Measurements from ENCODE around the gene SNCB. TPM values are rescaled to one million over a fixed set of nuclear protein-coding genes. Genes with fewer than 3 reads are reported as not detected.
A peak's percentile ranks its signal among the peaks of the same experiment; 100 is the strongest.

The SNCB gene
- total and polyA plus RNA-seq, 3 donors from 2014 or later, result 0.31 to 0.74 (median 0.62) TPM

DNA sequence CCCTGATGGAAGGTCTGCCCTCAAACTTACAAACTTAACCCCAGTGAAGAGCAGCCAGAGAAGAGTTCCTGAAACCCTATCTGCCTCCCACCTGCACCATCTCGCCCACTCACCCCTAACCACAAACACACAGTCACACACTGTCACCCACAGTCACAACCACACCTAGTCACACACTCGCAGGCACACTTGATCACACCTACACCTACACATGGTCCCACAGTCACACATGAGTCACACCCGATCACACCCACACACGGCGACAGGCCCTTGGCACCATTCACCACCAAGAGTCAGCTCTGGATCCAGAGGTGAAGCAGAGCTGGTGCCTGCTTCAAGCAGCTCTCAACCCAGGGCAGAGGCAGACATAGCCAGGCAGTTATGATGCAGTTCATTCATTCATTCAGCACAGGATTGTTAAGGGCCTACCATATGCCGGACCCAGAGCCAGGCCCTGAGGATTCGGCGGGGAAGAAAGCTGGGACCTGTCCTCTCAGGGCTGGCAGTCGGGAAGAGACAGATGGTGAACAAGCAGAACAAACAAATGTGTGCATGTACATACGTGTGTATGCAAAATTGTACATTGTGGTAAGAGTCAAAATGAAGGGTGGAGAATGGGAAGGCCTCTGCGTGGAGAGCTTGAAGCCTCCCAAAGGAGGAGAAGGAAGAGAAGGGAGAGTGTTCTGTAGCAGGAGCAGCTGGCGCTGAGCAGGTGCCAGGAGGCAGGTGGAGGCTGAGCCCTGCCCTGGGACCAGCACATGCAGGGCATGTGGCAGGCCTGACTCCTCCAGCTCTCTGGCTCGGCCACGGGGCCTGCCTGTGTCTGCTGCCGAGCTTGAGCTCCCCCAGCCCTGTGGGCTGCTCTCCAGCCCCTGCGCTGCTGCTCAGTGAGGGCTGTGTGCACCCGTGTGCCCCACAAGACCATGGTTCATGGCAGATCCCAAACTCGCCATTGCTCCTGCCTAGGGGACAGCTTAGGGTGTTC lies 23.4 kb upstream of the SNCB start:
- H3K36me3 ChIP-seq (ENCODE audit: low read depth, missing control alignments), result no peaks in the 10 kb centered on the region
- no peaks in the 10 kb centered on the region for H3K9me3 ChIP-seq
- H3K27ac ChIP-seq, result no peak overlapping the region
- no peaks in the 10 kb centered on the region for H3K27me3 ChIP-seq
- DNase-seq, result no peak
- no peak overlapping the region for H3K4me3 ChIP-seq
- peaks cover 29% of the 10 kb centered on the region for H3K4me1 ChIP-seq
- TF ChIP-seq, protein P1, sequence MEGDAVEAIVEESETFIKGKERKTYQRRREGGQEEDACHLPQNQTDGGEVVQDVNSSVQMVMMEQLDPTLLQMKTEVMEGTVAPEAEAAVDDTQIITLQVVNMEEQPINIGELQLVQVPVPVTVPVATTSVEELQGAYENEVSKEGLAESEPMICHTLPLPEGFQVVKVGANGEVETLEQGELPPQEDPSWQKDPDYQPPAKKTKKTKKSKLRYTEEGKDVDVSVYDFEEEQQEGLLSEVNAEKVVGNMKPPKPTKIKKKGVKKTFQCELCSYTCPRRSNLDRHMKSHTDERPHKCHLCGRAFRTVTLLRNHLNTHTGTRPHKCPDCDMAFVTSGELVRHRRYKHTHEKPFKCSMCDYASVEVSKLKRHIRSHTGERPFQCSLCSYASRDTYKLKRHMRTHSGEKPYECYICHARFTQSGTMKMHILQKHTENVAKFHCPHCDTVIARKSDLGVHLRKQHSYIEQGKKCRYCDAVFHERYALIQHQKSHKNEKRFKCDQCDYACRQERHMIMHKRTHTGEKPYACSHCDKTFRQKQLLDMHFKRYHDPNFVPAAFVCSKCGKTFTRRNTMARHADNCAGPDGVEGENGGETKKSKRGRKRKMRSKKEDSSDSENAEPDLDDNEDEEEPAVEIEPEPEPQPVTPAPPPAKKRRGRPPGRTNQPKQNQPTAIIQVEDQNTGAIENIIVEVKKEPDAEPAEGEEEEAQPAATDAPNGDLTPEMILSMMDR (IDR thresholded peaks at IDR 0.05), result no peak
- WGBS, 2 donors, result 87 to 88% methylated on average over 12 to 18 of the region's 18 CpGs
- intact Hi-C loops (cut with DNase I; ENCODE audit: low total_unique reads), result no loop called here

DNA sequence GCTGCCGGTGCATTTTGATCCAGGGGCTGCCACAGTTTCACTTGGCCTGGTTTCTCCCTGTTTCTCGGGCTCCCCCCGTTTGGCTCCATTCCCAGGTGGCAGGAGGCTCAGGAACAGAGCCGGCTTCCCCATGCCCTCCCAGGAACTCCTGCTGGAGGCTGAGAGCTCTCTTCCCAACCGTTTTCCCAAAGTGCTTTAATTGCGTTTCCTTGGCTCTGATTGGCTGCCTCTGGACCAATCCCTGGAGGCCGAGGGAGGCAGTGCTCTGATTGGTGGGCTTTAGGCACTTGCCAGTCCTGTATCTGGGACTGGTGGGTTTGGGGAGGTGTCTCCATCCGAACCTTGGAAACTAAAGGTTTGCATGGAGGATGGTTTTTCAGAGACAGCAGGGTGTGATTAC lies 21.8 kb upstream of the SNCB start:
- H3K9me3 ChIP-seq, result no peaks in the 10 kb centered on the region
- intact Hi-C loops (cut with DNase I; ENCODE audit: low total_unique reads), result no loop called here
- H3K36me3 ChIP-seq (ENCODE audit: low read depth, missing control alignments), result no peaks in the 10 kb centered on the region
- peak; percentile 70 for DNase-seq
- TF ChIP-seq, protein P1 (IDR thresholded peaks at IDR 0.05), result no peak
- no peak for TF ChIP-seq POLR2A (IDR thresholded peaks at IDR 0.05)
- H3K4me3 ChIP-seq, result no peak overlapping the region
- WGBS, 2 donors, result 40 to 47% methylated on average over 7 to 8 of the region's 8 CpGs
- H3K4me1 ChIP-seq, result peaks cover 39% of the 10 kb centered on the region
- H3K27ac ChIP-seq, result no peak overlapping the region
- H3K27me3 ChIP-seq, result no peaks in the 10 kb centered on the region

DNA sequence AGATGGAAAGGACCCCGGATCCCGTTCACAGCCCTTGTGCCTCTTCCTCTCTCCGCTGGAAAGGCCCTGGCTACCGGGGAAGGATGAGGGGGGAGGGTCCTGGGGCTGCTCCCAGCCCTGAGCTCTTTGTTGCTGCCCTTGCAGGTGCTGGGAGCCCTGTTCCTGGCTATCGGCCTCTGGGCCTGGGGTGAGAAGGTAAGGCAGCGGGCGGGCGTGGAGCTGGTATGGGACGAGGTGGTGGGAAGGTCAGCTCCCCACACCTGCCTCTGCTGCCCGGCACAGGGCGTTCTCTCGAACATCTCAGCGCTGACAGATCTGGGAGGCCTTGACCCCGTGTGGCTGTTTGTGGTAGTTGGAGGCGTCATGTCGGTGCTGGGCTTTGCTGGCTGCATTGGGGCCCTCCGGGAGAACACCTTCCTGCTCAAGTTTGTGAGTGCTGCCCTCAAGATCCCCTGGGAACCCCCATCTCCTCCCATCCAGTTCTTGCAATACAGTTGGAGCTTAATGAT lies 21.2 kb upstream of the SNCB start:
- no peak for TF ChIP-seq POLR2A (IDR thresholded peaks at IDR 0.05)
- TF ChIP-seq, protein P1 (IDR thresholded peaks at IDR 0.05), result no peak
- intact Hi-C loops (cut with DNase I; ENCODE audit: low total_unique reads), result no loop called here
- Histone ChIP-seq H3K4me1 (peaks cover 44% of the 10 kb centered on the region), H3K27me3 (no peaks in the 10 kb centered on the region), H3K27ac (no peak overlapping the region), H3K9me3 (no peaks in the 10 kb centered on the region), H3K4me3 (no peak overlapping the region), H3K36me3 (ENCODE audit: low read depth, missing control alignments) (no peaks in the 10 kb centered on the region)
- 24% methylated on average over 7 to 17 of the region's 17 CpGs for WGBS, 2 donors
- DNase-seq, result peak; percentile 50

DNA sequence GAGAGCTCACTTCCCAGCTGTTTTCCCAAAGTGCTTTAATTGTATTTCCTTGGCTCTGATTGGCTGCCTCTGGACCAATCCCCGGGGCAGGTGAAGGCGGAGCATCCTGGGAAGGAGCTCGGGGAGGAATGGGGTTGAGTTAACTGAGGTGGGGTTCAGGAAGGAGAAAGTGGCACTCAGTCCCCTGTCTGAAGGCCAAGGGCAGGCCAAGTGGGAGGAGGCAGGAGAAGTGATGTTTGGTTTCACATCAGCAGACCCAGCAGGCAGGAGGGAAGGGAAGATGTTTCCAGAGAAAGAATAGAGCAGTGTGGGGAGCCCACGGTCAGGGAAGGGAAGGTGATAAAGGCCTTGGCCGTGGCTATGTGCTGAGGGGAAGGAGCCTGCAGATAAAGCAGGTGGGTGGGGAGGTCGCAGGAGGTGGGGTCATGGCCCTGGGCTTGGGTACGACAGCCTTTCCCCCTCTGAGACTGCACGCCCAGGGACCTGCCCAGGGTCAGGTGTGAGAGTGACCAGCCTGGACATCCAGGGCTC lies 20.1 kb upstream of the SNCB start:
- TF ChIP-seq, protein P1 (IDR thresholded peaks at IDR 0.05), result no peak
- no peak for TF ChIP-seq POLR2A (IDR thresholded peaks at IDR 0.05)
- WGBS, 2 donors, result 43 to 50% methylated on average over 8 of the region's 8 CpGs
- intact Hi-C loops (cut with DNase I; ENCODE audit: low total_unique reads), result no loop called here
- peaks cover 45% of the 10 kb centered on the region for H3K4me1 ChIP-seq
- H3K27ac ChIP-seq, result no peak overlapping the region
- H3K36me3 ChIP-seq (ENCODE audit: low read depth, missing control alignments), result no peaks in the 10 kb centered on the region
- H3K27me3 ChIP-seq, result no peaks in the 10 kb centered on the region
- H3K9me3 ChIP-seq, result no peaks in the 10 kb centered on the region
- DNase-seq, result peak; percentile 45
- H3K4me3 ChIP-seq, result no peak overlapping the region
